Measurements from ENCODE around the gene ETV2.

The ETV2 gene

GRCh38 chr19:35644206-35644986 is 2.9 kb downstream of the ETV2 start (continued):
- TF ChIP-seq ZNF202 (tag by site-specific recombination; IDR thresholded peaks at IDR 0.05; ENCODE audit: borderline replicate concordance) (no peak), ZNF610 (tag by site-specific recombination; IDR thresholded peaks at IDR 0.05; ENCODE audit: borderline replicate concordance) (peak; percentile 69; the same call in 1 of the 2 replicates), ZNF26 (tag by site-specific recombination; IDR thresholded peaks at IDR 0.05) (no peak), SP3 (tag by site-specific recombination; IDR thresholded peaks at IDR 0.05) (peak; percentile 92), GLIS2 (tag by site-specific recombination; IDR thresholded peaks at IDR 0.05) (peak; percentile 97), SP2 (tag by site-specific recombination; IDR thresholded peaks at IDR 0.05) (peak; percentile 100), MYNN (tag by site-specific recombination; IDR thresholded peaks at IDR 0.05; ENCODE audit: borderline replicate concordance) (no peak), PATZ1 (tag by site-specific recombination; IDR thresholded peaks at IDR 0.05) (peak; percentile 100), ZNF335 (tag by site-specific recombination; conservative IDR thresholded peaks at IDR 0.05) (peak; percentile 93), ZFP3 (tag by site-specific recombination; IDR thresholded peaks at IDR 0.05; ENCODE audit: low read depth) (no peak), ZNF701 (tag by site-specific recombination; IDR thresholded peaks at IDR 0.05) (no peak), ZNF211 (tag by site-specific recombination; IDR thresholded peaks at IDR 0.05; ENCODE audit: low read depth) (no peak), ZNF600 (tag by site-specific recombination; IDR thresholded peaks at IDR 0.05) (peak; percentile 98), BCL11B (tag by site-specific recombination; IDR thresholded peaks at IDR 0.05; ENCODE audit: low read depth) (0 out of 2 replicates have a peak, but pooled peaks have one; percentile 83), ZNF76 (tag by site-specific recombination; IDR thresholded peaks at IDR 0.05; ENCODE audit: borderline replicate concordance, low read depth) (peak; percentile 7; the same call in 1 of the 2 replicates), ZNF449 (tag by site-specific recombination; IDR thresholded peaks at IDR 0.05) (peak; percentile 37; the same call in 1 of the 2 replicates), ZNF658 (tag by site-specific recombination; IDR thresholded peaks at IDR 0.05) (no peak), KLF1 (tag by site-specific recombination; IDR thresholded peaks at IDR 0.05) (peak; percentile 93), KLF7 (tag by site-specific recombination; IDR thresholded peaks at IDR 0.05; ENCODE audit: borderline replicate concordance) (0 out of 2 replicates have a peak, but pooled peaks have one; percentile 3), ZSCAN4 (tag by site-specific recombination; IDR thresholded peaks at IDR 0.05) (no peak), KLF17 (tag by site-specific recombination; IDR thresholded peaks at IDR 0.05) (peak; percentile 34), ZBTB26 (tag by site-specific recombination; optimal IDR thresholded peaks at IDR 0.05) (peak; percentile 86), PRDM1 (tag by site-specific recombination; IDR thresholded peaks at IDR 0.05) (peak; percentile 87)
- TF ChIP-seq, protein P1, sequence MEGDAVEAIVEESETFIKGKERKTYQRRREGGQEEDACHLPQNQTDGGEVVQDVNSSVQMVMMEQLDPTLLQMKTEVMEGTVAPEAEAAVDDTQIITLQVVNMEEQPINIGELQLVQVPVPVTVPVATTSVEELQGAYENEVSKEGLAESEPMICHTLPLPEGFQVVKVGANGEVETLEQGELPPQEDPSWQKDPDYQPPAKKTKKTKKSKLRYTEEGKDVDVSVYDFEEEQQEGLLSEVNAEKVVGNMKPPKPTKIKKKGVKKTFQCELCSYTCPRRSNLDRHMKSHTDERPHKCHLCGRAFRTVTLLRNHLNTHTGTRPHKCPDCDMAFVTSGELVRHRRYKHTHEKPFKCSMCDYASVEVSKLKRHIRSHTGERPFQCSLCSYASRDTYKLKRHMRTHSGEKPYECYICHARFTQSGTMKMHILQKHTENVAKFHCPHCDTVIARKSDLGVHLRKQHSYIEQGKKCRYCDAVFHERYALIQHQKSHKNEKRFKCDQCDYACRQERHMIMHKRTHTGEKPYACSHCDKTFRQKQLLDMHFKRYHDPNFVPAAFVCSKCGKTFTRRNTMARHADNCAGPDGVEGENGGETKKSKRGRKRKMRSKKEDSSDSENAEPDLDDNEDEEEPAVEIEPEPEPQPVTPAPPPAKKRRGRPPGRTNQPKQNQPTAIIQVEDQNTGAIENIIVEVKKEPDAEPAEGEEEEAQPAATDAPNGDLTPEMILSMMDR (tag by site-specific recombination; IDR thresholded peaks at IDR 0.05): 0 out of 2 replicates have a peak, but pooled peaks have one; percentile 15
- TF ChIP-seq, protein P2, sequence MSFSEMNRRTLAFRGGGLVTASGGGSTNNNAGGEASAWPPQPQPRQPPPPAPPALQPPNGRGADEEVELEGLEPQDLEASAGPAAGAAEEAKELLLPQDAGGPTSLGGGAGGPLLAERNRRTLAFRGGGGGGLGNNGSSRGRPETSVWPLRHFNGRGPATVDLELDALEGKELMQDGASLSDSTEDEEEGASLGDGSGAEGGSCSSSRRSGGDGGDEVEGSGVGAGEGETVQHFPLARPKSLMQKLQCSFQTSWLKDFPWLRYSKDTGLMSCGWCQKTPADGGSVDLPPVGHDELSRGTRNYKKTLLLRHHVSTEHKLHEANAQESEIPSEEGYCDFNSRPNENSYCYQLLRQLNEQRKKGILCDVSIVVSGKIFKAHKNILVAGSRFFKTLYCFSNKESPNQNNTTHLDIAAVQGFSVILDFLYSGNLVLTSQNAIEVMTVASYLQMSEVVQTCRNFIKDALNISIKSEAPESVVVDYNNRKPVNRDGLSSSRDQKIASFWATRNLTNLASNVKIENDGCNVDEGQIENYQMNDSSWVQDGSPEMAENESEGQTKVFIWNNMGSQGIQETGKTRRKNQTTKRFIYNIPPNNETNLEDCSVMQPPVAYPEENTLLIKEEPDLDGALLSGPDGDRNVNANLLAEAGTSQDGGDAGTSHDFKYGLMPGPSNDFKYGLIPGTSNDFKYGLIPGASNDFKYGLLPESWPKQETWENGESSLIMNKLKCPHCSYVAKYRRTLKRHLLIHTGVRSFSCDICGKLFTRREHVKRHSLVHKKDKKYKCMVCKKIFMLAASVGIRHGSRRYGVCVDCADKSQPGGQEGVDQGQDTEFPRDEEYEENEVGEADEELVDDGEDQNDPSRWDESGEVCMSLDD (tag by site-specific recombination; IDR thresholded peaks at IDR 0.05): peak; percentile 94
